Activated gamma-delta T cell treated with Interleukin-2 at 50 U/mL for 16 hours (primary cell): ENCODE results near the gene SET.
"Not testable (repeated sequence)": the region's sequence is repeated elsewhere in the genome, so short reads cannot be mapped to it uniquely, and the experiment has no call there.

Experiments
- DNase-seq: peaks from one replicate; pipeline ENCODE4 v3.0.0-alpha.2; 2020

The SET gene

DNA sequence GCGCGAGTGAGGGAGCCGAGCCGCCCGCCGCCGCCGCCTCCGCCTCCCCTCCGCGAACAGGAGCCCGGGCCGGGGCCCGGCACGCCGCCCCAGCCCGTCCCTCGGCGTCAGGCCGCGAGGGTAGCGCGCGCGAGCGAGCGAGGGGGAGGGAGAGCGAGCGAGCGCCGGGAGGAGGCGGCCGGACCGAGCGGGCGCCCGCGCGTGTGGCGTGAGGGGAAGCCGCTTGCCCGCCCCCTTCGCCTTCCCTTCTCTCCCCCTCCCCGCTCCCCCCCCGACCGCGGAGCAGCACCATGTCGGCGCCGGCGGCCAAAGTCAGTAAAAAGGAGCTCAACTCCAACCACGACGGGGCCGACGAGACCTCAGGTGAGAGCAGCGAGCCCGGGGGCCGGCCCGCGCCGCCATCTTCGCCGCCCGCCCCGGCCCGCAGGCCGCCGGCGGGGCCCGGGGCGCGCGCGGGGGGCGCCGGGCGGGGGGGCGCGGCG, 312 bp downstream of the SET start:
- DNase-seq, result peak; percentile 59

DNA sequence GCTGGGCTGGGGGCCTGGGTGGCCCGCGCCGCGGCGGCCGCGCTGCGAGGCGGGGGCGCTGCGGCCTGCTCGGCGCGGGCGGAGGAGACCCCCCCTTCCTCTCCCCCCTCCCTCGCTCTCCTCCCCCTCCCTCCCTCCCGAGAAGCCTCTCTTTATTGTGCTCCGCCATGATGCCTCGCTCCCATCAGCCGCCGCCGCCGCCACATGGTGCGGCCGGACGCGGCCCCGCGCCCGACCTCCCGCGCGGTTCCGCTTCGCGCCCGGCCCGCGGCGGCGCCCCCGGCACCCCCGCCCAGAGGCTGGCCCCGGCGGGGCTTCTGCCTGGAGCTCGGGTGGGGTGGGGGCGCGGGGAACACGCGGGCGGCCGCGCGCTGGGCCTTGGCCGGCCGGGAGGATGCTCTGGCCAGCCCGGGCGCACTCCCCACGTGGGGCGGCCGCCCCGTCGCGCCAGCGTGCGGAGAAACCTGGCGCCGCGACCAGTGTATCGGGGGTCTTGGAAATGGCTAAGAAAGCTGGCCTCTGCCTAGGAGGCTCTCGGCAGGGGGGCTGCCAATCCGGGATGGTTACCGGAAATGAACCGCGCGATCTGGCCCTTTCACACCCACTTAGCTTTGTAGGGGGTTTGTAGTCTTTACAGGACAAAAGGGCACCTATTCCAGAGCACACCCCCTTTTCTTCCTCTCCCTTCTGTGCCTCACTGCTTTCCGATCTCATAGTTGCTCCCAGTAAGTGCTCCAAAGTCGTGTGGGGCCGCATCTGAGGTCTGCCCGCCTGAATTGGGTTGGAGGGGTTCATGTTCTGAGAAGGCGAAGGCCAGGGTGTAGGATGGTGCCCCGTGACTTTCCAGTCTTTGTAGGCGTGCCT, 1.0 kb downstream of the SET start:
- DNase-seq, result peak; percentile 61

GRCh38 chr9:128690684-128691034, 1.6 kb downstream of the SET start:
- no peak for DNase-seq

GRCh38 chr9:128693738-128694137, 4.7 kb downstream of the SET start:
- not testable (repeated sequence) for DNase-seq

DNA sequence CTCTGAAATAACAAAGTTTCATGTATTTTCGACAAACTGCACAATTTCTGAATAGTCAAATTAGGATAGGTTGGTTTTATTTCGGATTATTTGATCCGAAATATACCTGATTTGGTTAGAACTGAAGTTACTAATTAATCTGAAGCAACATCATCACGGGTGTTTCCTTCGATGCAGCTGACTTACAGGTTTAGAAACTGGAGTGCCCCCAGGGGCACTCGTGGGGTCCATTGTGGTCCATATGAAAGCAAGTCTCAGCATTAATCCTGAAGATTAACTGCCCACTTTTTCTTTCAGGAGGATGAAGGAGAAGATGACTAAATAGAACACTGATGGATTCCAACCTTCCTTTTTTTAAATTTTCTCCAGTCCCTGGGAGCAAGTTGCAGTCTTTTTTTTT, 5.3 kb downstream of the SET start:
- DNase-seq, result no peak

DNA sequence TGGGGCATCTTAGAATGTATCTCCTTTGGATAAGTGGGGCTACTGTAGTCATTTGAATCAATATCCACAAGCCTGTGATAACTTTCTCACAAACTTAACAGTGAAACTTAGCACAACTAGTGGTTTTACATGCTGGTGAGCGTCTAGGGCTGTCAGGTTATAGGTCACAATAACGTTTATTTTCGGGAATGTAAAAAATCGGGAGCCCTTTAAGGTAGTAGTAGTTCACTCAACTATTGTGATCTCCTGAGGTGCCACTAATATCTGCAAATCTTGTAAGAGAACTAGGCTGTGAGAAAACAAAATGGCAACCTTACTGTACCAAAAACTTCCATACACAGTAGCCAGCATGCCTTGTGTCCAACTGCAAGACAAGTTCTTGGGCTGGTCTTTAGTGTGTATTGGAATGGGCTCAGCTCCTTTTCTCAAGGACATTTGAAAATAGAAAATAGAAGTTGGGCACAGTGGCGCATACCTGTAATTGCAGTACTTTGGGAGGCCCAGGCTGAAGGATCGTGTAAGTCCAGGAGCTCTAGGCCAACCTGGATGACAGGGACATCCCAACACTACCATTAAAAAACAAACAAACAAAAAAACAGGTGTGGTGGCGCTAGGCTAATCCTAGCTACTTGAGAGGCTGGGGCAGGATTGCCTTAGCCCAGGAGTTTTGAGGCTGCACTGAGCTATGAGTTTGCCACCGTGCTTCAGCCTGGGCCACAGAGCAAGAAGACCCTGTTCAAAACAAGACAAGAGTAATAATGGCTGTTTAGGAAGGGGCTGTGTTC, 8.1 kb downstream of the SET start:
- DNase-seq, result no peak

DNA sequence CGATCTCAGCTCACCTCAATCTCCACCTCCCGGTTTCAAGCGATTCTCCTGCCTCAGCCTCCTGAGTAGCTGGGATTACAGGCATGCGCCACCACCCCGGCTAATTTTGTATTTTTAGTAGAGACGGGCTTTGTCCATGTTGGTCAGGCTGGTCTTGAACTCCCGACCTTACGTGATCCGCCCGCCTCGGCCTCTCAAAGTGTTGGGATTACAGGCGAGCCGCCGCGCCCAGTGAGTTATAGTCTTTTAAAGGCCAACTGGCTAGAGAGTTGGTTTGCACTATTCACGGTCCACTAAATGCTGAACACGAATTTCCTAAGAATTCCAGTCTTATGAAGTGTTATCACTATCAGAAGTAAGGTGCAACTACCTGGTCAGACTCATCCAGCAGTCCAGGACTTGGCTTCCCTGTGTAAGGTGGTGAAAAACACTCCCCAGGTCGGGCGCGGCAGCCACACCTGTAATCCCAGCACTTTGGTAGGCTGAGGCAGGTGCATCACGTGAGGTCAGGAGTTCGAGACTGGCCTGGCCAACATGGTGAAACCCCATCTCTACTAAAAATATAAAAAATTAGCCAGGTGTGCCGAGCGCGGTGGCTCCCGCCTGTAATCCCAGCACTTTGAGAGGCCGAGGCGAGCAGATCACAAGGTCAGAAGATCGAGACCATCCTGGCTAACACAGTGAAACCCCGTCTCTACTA, 10.2 kb downstream of the SET start:
- not testable (repeated sequence) for DNase-seq

DNA sequence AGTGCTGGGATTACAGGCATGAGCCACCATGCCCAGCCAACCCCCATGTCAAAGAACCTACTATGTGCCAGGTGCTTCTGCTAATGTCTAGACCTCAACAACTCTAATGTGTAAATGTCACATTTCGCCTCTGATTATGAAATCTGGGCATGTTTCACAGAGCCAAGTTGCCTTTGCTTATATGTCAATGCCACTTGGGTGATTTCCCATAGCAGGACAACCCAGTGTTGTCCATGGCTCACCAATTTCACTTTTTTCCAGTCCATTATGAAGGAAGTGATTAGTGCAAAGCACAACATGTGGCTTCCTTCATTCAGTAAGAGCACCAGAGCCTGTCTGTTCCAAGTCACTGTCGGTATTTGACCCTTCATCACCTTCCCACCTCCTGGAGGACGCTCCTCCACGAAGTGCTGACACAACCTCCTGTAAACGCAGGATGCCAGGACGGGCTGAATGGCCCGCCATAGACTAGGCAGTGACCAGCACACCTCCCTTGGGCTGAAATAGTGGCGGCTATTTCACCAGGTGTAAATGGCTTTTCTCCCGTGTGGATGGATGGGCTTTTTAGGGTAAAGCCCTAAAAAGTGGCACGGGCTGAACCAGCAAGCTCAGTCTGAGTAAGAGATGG, 12.3 kb downstream of the SET start:
- no peak for DNase-seq

GRCh38 chr9:128702445-128702948, 13.5 kb downstream of the SET start, which contains the start of gene PKN3:
Gene PKN3 (plus strand): TSS chr9:128702503. CDS start chr9:128702916, 413 bp downstream.
- peak; percentile 86 for DNase-seq

DNA sequence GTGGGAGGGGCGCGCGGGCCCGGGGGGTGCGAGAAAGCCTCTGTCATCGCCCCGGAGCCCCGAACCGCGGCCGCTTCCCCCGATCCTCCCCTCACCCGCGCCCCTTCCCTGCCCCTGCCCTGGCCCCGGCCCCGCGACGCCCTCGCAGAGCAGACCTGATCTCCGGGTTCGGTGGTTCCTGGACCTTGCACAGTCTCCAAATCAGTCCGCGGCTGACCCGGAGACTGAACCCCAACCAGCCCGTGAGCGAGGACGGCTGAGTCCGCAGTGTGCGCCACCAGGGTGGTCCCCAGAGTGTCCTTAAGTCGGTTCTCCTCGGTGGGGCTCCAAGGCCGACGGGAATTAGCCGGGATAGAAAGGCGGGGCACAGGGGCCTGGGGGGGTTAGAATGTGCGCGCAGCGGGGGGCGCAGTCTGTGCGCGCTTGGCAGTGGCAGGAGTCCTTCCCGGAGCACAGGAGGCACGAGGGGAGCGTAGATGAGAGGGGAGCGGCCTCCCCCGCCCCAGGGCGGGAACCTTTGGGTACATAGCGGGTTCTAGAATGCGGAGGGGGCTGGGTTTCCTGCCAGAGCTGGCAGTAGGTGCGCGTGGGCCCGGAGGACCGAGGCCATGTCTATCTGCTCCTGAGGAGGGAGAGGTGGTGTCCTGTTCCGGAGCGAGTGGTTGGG, 14.1 kb downstream of the SET start:
- no peak for DNase-seq

- no peak for DNase-seq
Observed at GRCh38 chr9:128703616-128704355, 14.8 kb downstream of the SET start.

- no peak for DNase-seq
Observed at GRCh38 chr9:128704356-128704670, 15.3 kb downstream of the SET start.

DNA sequence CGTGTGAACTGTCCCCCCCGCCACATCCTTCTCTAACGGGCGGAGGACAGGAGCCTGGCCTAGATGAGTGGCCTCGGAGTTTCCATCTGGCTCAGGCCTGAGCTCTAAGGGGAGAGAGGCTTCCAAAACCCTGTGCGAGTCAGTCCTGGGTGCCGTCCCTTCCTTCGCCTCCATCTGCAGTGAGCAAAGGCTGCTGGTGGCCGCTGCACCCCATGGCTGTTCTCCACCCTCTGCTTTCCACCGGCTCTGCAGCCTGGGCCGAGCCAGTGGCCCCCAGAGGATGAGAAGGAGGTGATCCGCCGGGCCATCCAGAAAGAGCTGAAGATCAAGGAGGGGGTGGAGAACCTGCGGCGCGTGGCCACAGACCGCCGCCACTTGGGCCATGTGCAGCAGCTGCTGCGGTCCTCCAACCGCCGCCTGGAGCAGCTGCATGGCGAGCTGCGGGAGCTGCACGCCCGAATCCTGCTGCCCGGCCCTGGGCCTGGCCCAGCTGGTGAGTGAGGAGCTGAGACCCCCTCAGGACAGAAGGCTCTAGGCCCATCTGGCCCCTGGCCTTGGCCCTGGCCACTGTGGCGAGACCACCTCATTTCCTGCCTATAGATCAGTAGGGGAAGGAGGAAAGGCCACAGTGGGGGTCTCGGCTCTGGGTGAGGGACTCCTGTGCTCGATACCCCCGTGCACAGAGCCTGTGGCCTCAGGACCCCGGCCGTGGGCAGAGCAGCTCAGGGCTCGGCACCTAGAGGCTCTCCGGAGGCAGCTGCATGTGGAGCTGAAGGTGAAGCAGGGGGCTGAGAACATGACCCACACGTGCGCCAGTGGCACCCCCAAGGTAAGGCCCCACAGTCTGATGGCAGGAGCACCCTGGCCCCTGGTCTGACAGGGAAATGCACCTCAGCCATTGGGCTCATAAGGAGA, 16.3 kb downstream of the SET start:
- DNase-seq, result no peak

DNA sequence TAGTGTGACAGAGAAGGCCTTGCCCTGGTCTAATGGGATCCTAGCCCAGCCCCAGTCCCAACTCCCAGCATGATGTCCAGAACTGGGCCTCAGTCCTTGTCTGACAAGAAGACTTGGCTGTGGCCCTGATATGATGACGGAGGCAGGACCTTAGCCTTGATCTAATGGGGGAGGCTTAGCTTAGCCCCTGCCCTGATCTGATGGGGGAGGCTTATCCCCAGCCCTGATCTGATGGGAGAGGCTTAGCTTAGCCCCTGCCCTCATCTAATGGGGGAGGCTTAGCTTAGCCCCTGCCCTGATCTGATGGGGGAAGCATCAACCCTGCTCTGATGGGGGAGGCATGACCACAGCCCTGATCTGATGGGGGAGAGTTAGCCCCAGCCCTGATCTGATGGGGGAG, 17.0 kb downstream of the SET start:
- no peak for DNase-seq

DNA sequence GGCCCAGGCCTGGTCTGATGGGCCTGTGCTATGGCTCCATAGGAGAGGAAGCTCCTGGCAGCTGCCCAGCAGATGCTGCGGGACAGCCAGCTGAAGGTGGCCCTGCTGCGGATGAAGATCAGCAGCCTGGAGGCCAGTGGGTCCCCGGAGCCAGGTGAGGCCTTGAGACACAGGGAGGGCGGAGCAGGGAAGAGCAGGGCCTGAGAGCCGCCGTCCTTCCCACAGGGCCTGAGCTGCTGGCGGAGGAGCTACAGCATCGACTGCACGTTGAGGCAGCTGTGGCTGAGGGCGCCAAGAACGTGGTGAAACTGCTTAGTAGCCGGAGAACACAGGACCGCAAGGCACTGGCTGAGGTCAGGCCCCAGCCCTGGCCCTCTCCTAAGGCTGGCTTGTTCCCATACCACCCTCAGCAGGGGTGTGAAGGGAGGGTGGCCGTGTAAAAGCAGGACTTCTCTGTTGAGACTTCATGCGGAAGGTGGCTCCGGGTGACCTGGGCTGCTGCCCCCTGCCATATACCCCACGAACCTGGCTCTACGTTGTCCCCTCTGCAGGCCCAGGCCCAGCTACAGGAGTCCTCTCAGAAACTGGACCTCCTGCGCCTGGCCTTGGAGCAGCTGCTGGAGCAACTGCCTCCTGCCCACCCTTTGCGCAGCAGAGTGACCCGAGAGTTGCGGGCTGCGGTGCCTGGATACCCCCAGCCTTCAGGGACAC, 17.8 kb downstream of the SET start:
- DNase-seq, result no peak

GRCh38 chr9:128707446-128707845, 18.4 kb downstream of the SET start:
- DNase-seq, result no peak

GRCh38 chr9:128712451-128713410, 23.7 kb downstream of the SET start:
- no peak for DNase-seq

DNA sequence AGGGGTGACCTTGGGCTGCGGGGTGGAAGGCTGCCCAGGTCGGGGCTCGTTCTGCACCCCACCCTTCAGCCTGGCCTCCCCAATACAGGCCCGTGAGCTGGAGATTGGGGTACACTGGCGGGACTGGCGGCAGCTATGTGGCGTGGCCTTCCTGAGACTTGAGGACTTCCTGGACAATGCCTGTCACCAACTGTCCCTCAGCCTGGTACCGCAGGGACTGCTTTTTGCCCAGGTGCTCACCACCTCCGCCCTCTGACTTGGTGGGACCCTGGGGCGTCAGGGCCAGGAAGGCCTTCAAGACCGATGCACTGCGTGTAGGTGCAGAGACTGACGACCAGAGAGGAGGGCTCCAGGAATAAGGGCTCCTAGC, 24.4 kb downstream of the SET start:
- no peak for DNase-seq
